ENCODE measurements around the gene PFKFB4. TPM values are rescaled to one million over a fixed set of nuclear protein-coding genes. Genes with fewer than 3 reads are reported as not detected.

Gene PFKFB4
- total RNA-seq, 1 donor from 2014 or later: 19.3 TPM

GRCh38 chr3:48593337-48593736 lies 36.7 kb upstream of the PFKFB4 start:
- DNase-seq (ENCODE audit: low read depth): no peak
- no peak for TF ChIP-seq CTCF (conservative IDR thresholded peaks at IDR 0.05; ENCODE audit: low read depth, low read length)
- H3K4me3 ChIP-seq (ENCODE audit: low read depth, low read length): no peak overlapping the region

DNA sequence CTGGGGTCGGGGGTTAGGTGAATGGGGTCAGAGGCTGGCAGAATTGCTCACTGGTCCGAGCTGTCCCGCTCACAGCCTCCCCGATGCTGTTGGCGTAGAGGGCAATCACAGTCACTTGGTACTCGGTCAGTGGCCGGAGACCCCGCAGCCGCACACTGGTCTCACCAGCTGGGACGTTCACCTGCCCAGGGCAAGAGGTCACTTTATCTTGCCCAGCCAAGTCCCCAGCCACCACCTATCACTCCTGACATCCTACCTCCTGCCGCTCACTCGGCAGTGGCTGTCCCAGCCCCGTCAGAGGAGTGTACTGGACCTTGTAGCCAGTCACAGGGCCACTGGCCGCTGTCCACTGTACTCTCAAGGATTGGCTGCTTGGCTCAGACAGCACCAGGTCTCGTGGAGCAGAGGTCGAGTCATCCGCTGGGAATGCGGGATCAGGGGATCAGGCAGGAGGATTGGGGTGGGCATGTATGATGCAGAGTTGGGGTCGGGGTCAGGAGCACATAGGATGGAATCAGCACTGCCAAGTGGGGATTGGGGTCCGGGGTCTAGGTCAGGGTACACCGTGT lies 36.0 kb upstream of the PFKFB4 start:
- TF ChIP-seq CTCF (conservative IDR thresholded peaks at IDR 0.05; ENCODE audit: low read depth, low read length): no peak
- no peak for DNase-seq (ENCODE audit: low read depth)
- H3K4me3 ChIP-seq (ENCODE audit: low read depth, low read length): no peak overlapping the region

GRCh38 chr3:48591886-48592518 lies 35.4 kb upstream of the PFKFB4 start:
- DNase-seq (ENCODE audit: low read depth): no peak
- no peak for TF ChIP-seq CTCF (conservative IDR thresholded peaks at IDR 0.05; ENCODE audit: low read depth, low read length)
- no peak overlapping the region for H3K4me3 ChIP-seq (ENCODE audit: low read depth, low read length)

DNA sequence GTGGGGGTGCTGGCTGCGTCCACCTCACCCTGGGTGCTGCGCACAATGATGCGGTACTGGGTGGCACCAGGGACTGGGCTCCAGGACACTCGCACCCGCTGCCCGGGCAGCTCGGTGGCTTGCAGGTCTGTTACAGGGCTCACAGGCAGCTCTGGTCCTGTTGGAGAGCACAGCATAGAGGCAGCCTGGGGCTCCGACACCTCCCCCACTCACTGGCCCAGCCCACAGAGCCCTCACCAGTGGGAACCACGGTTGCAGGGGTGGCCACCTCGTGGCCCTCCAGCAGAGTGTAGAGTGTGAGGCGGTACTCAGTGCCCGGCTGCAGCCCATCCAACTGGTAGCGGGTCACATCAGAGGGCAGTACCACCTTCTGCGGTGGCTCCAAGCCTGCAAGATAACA lies 34.8 kb upstream of the PFKFB4 start:
- H3K4me3 ChIP-seq (ENCODE audit: low read depth, low read length): no peak overlapping the region
- DNase-seq (ENCODE audit: low read depth): no peak
- no peak for TF ChIP-seq CTCF (conservative IDR thresholded peaks at IDR 0.05; ENCODE audit: low read depth, low read length)

DNA sequence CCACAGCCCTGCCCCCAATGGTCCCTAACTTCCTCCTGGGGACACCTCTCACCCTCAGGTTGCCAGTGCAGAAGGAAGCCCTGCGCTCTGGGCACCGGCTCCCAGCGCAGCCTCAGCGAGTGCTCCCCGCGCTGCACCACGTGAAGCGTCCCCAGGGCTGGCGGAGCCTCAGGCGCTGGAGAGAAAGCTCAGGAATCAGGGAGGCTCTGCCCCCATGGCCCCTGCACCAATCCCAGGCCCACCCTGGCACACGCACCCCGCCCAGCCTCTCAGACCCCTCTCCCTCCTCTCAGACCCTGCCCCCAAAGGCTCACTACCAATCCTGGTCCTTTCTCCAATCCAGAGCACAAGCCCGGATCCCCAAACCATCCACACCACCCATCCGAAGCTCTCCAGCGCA lies 31.6 kb upstream of the PFKFB4 start:
- no peak for DNase-seq (ENCODE audit: low read depth)
- H3K4me3 ChIP-seq (ENCODE audit: low read depth, low read length): no peak overlapping the region
- TF ChIP-seq CTCF (conservative IDR thresholded peaks at IDR 0.05; ENCODE audit: low read depth, low read length): no peak

GRCh38 chr3:48587686-48588085 lies 31.1 kb upstream of the PFKFB4 start:
- H3K4me3 ChIP-seq (ENCODE audit: low read depth, low read length): no peak overlapping the region
- DNase-seq (ENCODE audit: low read depth): no peak
- no peak for TF ChIP-seq CTCF (conservative IDR thresholded peaks at IDR 0.05; ENCODE audit: low read depth, low read length)

GRCh38 chr3:48585411-48585810 lies 28.8 kb upstream of the PFKFB4 start:
- DNase-seq (ENCODE audit: low read depth): no peak
- H3K4me3 ChIP-seq (ENCODE audit: low read depth, low read length): no peak overlapping the region
- no peak for TF ChIP-seq CTCF (conservative IDR thresholded peaks at IDR 0.05; ENCODE audit: low read depth, low read length)
